Peyer's patch (tissue), 4 donors: Measurements from ENCODE around the gene ABCA2. TPM values are rescaled to one million over a fixed set of nuclear protein-coding genes. Genes with fewer than 3 reads are reported as not detected.

Experiments
- DNase-seq, 3 donors: peaks; one replicate each; pipeline ENCODE4 v3.0.0-alpha.2; 2017 to 2019
- H3K27ac ChIP-seq, 4 donors: fragments of 200-600 bp; sonication (generic); one replicate each; pipeline ENCODE4 v1.5.1; 2016 to 2019
- H3K27me3 ChIP-seq, 2 donors: fragments of 200-600 bp; sonication (generic); one replicate each; pipeline ENCODE4 v1.5.1; 2019
- H3K36me3 ChIP-seq, 3 donors: fragments of 200-600 bp; sonication (generic); one replicate each; pipeline ENCODE4 v1.5.1; 2016 to 2019
- H3K4me1 ChIP-seq, 4 donors: fragments of 200-600 bp; sonication (generic); one replicate each; pipeline ENCODE4 v1.5.1; 2016 to 2019
- H3K4me3 ChIP-seq, 4 donors: fragments of 200-600 bp; sonication (generic); 1 replicate in 3 of 4; 2 replicates in 1 of 4; pipeline ENCODE4 v1.5.1; 2016 to 2019; ENCODE audit warnings: mild to moderate bottlenecking in 1 of 4
- H3K9me3 ChIP-seq, 4 donors: fragments of 200-600 bp; sonication (generic); one replicate each; pipeline ENCODE4 v1.5.1; 2016 to 2019; ENCODE audit warnings: mild to moderate bottlenecking in 1 of 4
- CTCF ChIP-seq, 6 experiments: fragments of 450-650 bp in 4 of 6; fragments of 200-600 bp in 2 of 6; sonication (generic) in 1 of 6; IDR thresholded peaks; one replicate each; pipeline ENCODE4 v1.5.1; 2017 to 2019; ENCODE audit warnings: antibody characterized with exemption in 6 of 6, mild to moderate bottlenecking in 3 of 6, moderate library complexity in 1 of 6
- POLR2A ChIP-seq, 2 donors: fragments of 450-650 bp; IDR thresholded peaks; one replicate each; pipeline ENCODE4 v1.5.1; 2017; ENCODE audit warnings: antibody characterized with exemption in 2 of 2, mild to moderate bottlenecking in 2 of 2, moderate library complexity in 2 of 2
- total RNA-seq, 4 donors: library from RNA; depleted of rRNA; stranded (reverse); fragments of >200 nt; gene quantifications; one replicate each; pipeline ENCODE4 v1.1.0, GENCODE V29; 2016

Gene ABCA2
- total RNA-seq, 4 donors from 2014 or later = 46.4 to 69.0 (median 49.0) TPM

GRCh38 chr9:137015976-137016375 is 12.1 kb downstream of the ABCA2 start:
- no peak overlapping the region for H3K4me3 ChIP-seq
- no peaks in the 10 kb centered on the region for H3K9me3 ChIP-seq
- no peaks in the 10 kb centered on the region for H3K4me1 ChIP-seq
- H3K27ac ChIP-seq = no peak overlapping the region
- DNase-seq = no peak
- H3K27me3 ChIP-seq = no peaks in the 10 kb centered on the region
- TF ChIP-seq CTCF (IDR thresholded peaks at IDR 0.05) (no peak), POLR2A (IDR thresholded peaks at IDR 0.05) (no peak)
- peaks cover 0 to 55% (median 0%) of the 10 kb centered on the region in 3 donors for H3K36me3 ChIP-seq

- no peaks in the 10 kb centered on the region for H3K27me3 ChIP-seq
- no peaks in the 10 kb centered on the region for H3K9me3 ChIP-seq
- H3K27ac ChIP-seq = no peak overlapping the region
- H3K4me3 ChIP-seq = no peak overlapping the region
- no peak for DNase-seq
- TF ChIP-seq POLR2A (IDR thresholded peaks at IDR 0.05) (no peak), CTCF (IDR thresholded peaks at IDR 0.05) (no peak)
- H3K36me3 ChIP-seq = peaks cover 0 to 56% (median 0%) of the 10 kb centered on the region in 3 donors
- H3K4me1 ChIP-seq = no peaks in the 10 kb centered on the region
Observed at GRCh38 chr9:137015540-137015930, 12.5 kb downstream of the ABCA2 start.

GRCh38 chr9:137014776-137015539 is 13.1 kb downstream of the ABCA2 start:
- no peaks in the 10 kb centered on the region for H3K9me3 ChIP-seq
- H3K36me3 ChIP-seq = peaks cover 0 to 56% (median 0%) of the 10 kb centered on the region in 3 donors
- no peak overlapping the region for H3K4me3 ChIP-seq
- TF ChIP-seq POLR2A (IDR thresholded peaks at IDR 0.05) (no peak), CTCF (IDR thresholded peaks at IDR 0.05) (no peak)
- H3K27me3 ChIP-seq = no peaks in the 10 kb centered on the region
- no peak for DNase-seq
- H3K27ac ChIP-seq = no peak overlapping the region
- no peaks in the 10 kb centered on the region for H3K4me1 ChIP-seq

GRCh38 chr9:137014166-137014565 is 13.9 kb downstream of the ABCA2 start:
- Histone ChIP-seq H3K27me3 (no peaks in the 10 kb centered on the region), H3K4me3 (no peak overlapping the region), H3K4me1 (no peaks in the 10 kb centered on the region), H3K36me3 (peaks cover 0 to 62% (median 0%) of the 10 kb centered on the region in 3 donors), H3K9me3 (no peaks in the 10 kb centered on the region), H3K27ac (no peak overlapping the region)
- no peak for DNase-seq
- no peak for TF ChIP-seq POLR2A (IDR thresholded peaks at IDR 0.05)
- no peak for TF ChIP-seq CTCF (IDR thresholded peaks at IDR 0.05)

- Histone ChIP-seq H3K9me3 (no peaks in the 10 kb centered on the region), H3K27me3 (no peaks in the 10 kb centered on the region), H3K27ac (no peak overlapping the region), H3K4me3 (no peak overlapping the region), H3K4me1 (no peaks in the 10 kb centered on the region), H3K36me3 (peaks cover 0 to 66% (median 0%) of the 10 kb centered on the region in 3 donors)
- TF ChIP-seq POLR2A (IDR thresholded peaks at IDR 0.05) = no peak
- TF ChIP-seq CTCF (IDR thresholded peaks at IDR 0.05) = no peak
- DNase-seq = no peak
Observed at GRCh38 chr9:137013571-137013940, 14.5 kb downstream of the ABCA2 start.
